DOHH2 (cell line): Measurements from ENCODE around the gene ZNF785.

Experiments used
- CTCF ChIP-seq: fragments of 200-600 bp; sonication (generic); IDR thresholded peaks from one replicate; pipeline ENCODE4 v1.5.1; 2014; ENCODE audit warnings: antibody characterized with exemption, mild to moderate bottlenecking, low read depth, low read length; ENCODE audit not compliant: poor library complexity, severe bottlenecking
- EZH2phosphoT487 ChIP-seq: fragments of 200-600 bp; sonication (generic); IDR thresholded peaks from 2 replicates; pipeline ENCODE4 v1.6.1; 2017; ENCODE audit warnings: borderline replicate concordance, mild to moderate bottlenecking, antibody characterized with exemption, low read length, moderate library complexity, mixed read lengths

- TF ChIP-seq CTCF = peak; percentile 47
- TF ChIP-seq EZH2phosphoT487 = no peak
These were observed at the start of gene ZNF785 for GRCh38 chr16:30585400-30586191.
